Measurements from ENCODE around the gene GUCY1A2. TPM values are rescaled to one million over a fixed set of nuclear protein-coding genes. Genes with fewer than 3 reads are reported as not detected.

Gene GUCY1A2
- total RNA-seq, 4 donors from 2014 or later, result 2.4 to 17.0 (median 9.9) TPM

- TF ChIP-seq CTCF (IDR thresholded peaks at IDR 0.05; ENCODE audit: low read depth), result no peak
Measured at GRCh38 chr11:107014871-107015270, 3.4 kb downstream of the GUCY1A2 start.

GRCh38 chr11:107011977-107012376 lies 6.3 kb downstream of the GUCY1A2 start:
- no peak for TF ChIP-seq CTCF (IDR thresholded peaks at IDR 0.05; ENCODE audit: low read depth)

GRCh38 chr11:107009190-107009589 lies 9.1 kb downstream of the GUCY1A2 start:
- TF ChIP-seq CTCF (IDR thresholded peaks at IDR 0.05; ENCODE audit: low read depth), result no peak

GRCh38 chr11:107006076-107006833 lies 12.0 kb downstream of the GUCY1A2 start:
- no peak for TF ChIP-seq CTCF (IDR thresholded peaks at IDR 0.05; ENCODE audit: low read depth)

GRCh38 chr11:106999196-106999595 lies 19.1 kb downstream of the GUCY1A2 start:
- no peak for TF ChIP-seq CTCF (IDR thresholded peaks at IDR 0.05; ENCODE audit: low read depth)

GRCh38 chr11:106998916-106999188 lies 19.4 kb downstream of the GUCY1A2 start:
- no peak for TF ChIP-seq CTCF (IDR thresholded peaks at IDR 0.05; ENCODE audit: low read depth)

GRCh38 chr11:106998116-106998915 lies 20.0 kb downstream of the GUCY1A2 start:
- TF ChIP-seq CTCF (IDR thresholded peaks at IDR 0.05; ENCODE audit: low read depth), result no peak
